GM12878 (cell line): ENCODE measurements around the gene LEMD1. TPM values are rescaled to one million over a fixed set of nuclear protein-coding genes. Genes with fewer than 3 reads are reported as not detected.

ENCODE experiments used
- ATF3 ChIP-seq: IDR thresholded peaks from 2 replicates; pipeline ENCODE4 v1.6.1; 2011; ENCODE audit warnings: low read depth, mild to moderate bottlenecking, low read length, moderate library complexity, borderline replicate concordance; ENCODE audit errors: extremely low read depth
- MXI1 ChIP-seq: fragments of 150-350 bp; IDR thresholded peaks from 2 replicates; pipeline ENCODE4 v1.6.1; 2011; ENCODE audit warnings: low read depth, mild to moderate bottlenecking, inconsistent platforms, low read length, improper control_type of control experiment
- POLR2AphosphoS2 ChIP-seq: IDR thresholded peaks from 2 replicates; pipeline ENCODE4 v1.6.1; 2011; ENCODE audit warnings: low read depth, mild to moderate bottlenecking, low read length, improper control_type of control experiment, moderate library complexity
- YBX1 ChIP-seq: fragments of 450-650 bp; IDR thresholded peaks from 2 replicates; pipeline ENCODE4 v1.6.1; 2016; ENCODE audit warnings: antibody characterized with exemption
- polyA plus RNA-seq, 11 experiments: library from polyadenylated mRNA; depleted of rRNA in 4 of 11; unstranded in 6 of 11; stranded (reverse) in 5 of 11; fragments of >200 nt; fragmentation: Nextera tagmentation in 4 of 11; fragmentation: Illumina TruSeq in 1 of 11; extraction: Ambion mirVana in 4 of 11; extraction: Trizol in 1 of 11; gene quantifications; 1 replicate in 1 of 11; 2 replicates in 10 of 11; pipeline versions ENCODE4 v1.2.1 to v1.2.3, GENCODE V29; 2011 to 2016; ENCODE audit warnings: inconsistent platforms in 2 of 11, missing spikeins in 2 of 11, low read depth in 1 of 11
- total RNA-seq, 4 experiments: library from RNA; depleted of rRNA in 3 of 4; stranded (reverse); fragments of >200 nt in 3 of 4; fragmentation: Illumina TruSeq in 1 of 4; extraction: Trizol in 1 of 4; gene quantifications; 2 replicates each; pipeline versions ENCODE4 v1.2.1 to v1.2.3, GENCODE V29; 2013 to 2021
- TF ChIP-seq, protein P1 (sequence below): fragments of 450-650 bp; IDR thresholded peaks from 2 replicates; pipeline ENCODE4 v1.6.1; 2017; ENCODE audit warnings: mild to moderate bottlenecking, moderate library complexity
- TF ChIP-seq, protein P2 (sequence below): fragments of 450-650 bp; IDR thresholded peaks from 2 replicates; pipeline ENCODE4 v1.6.1; 2018; ENCODE audit warnings: borderline replicate concordance, mild to moderate bottlenecking; ENCODE audit not compliant: partially characterized antibody

Gene LEMD1
- total and polyA plus RNA-seq, 10 of the 15 experiments (the other 5 are each of a cell fraction or from before 2014, with no cell fraction given), result 0.19 to 1.2 (median 0.26) TPM; not detected in 7

GRCh38 chr1:205373022-205373797 is 48.6 kb downstream of the LEMD1 start (continued):
- TF ChIP-seq YBX1 (no peak), MXI1 (no peak), POLR2AphosphoS2 (no peak), ATF3 (no peak)
- TF ChIP-seq, protein P1, sequence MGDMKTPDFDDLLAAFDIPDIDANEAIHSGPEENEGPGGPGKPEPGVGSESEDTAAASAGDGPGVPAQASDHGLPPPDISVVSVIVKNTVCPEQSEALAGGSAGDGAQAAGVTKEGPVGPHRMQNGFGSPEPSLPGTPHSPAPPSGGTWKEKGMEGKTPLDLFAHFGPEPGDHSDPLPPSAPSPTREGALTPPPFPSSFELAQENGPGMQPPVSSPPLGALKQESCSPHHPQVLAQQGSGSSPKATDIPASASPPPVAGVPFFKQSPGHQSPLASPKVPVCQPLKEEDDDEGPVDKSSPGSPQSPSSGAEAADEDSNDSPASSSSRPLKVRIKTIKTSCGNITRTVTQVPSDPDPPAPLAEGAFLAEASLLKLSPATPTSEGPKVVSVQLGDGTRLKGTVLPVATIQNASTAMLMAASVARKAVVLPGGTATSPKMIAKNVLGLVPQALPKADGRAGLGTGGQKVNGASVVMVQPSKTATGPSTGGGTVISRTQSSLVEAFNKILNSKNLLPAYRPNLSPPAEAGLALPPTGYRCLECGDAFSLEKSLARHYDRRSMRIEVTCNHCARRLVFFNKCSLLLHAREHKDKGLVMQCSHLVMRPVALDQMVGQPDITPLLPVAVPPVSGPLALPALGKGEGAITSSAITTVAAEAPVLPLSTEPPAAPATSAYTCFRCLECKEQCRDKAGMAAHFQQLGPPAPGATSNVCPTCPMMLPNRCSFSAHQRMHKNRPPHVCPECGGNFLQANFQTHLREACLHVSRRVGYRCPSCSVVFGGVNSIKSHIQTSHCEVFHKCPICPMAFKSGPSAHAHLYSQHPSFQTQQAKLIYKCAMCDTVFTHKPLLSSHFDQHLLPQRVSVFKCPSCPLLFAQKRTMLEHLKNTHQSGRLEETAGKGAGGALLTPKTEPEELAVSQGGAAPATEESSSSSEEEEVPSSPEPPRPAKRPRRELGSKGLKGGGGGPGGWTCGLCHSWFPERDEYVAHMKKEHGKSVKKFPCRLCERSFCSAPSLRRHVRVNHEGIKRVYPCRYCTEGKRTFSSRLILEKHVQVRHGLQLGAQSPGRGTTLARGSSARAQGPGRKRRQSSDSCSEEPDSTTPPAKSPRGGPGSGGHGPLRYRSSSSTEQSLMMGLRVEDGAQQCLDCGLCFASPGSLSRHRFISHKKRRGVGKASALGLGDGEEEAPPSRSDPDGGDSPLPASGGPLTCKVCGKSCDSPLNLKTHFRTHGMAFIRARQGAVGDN, result no peak
- TF ChIP-seq, protein P2, sequence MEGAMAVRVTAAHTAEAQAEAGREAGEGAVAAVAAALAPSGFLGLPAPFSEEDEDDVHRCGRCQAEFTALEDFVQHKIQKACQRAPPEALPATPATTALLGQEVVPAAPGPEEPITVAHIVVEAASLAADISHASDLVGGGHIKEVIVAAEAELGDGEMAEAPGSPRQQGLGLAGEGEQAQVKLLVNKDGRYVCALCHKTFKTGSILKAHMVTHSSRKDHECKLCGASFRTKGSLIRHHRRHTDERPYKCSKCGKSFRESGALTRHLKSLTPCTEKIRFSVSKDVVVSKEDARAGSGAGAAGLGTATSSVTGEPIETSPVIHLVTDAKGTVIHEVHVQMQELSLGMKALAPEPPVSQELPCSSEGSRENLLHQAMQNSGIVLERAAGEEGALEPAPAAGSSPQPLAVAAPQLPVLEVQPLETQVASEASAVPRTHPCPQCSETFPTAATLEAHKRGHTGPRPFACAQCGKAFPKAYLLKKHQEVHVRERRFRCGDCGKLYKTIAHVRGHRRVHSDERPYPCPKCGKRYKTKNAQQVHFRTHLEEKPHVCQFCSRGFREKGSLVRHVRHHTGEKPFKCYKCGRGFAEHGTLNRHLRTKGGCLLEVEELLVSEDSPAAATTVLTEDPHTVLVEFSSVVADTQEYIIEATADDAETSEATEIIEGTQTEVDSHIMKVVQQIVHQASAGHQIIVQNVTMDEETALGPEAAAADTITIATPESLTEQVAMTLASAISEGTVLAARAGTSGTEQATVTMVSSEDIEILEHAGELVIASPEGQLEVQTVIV, result no peak
